ENCODE data around the gene ZNF490.
A peak's percentile ranks its signal among the peaks of the same experiment; 100 is the strongest.

ZNF490 gene

GRCh38 chr19:12617646-12618045 lies 7.0 kb upstream of the ZNF490 start:
- Histone ChIP-seq H3K9ac (ENCODE audit: low read length) (no peak overlapping the region), H3K36me3 (ENCODE audit: control insufficient read depth, insufficient read depth, low read length, severe bottlenecking) (peaks cover 28% of the 10 kb centered on the region), H3K4me1 (ENCODE audit: control insufficient read depth, insufficient read depth, low read length) (peaks cover 27% of the 10 kb centered on the region), H3K9me3 (ENCODE audit: control insufficient read depth, low read length) (no peaks in the 10 kb centered on the region), H3K4me3 (ENCODE audit: low read length) (no peak overlapping the region), H3K27me3 (replicated peaks; ENCODE audit: control insufficient read depth, insufficient read depth, low read length) (no peaks in the 10 kb centered on the region)
- no peak for DNase-seq (ENCODE audit: low read depth)

GRCh38 chr19:12611361-12611699 lies 717 bp upstream of the ZNF490 start:
- Histone ChIP-seq H3K27me3 (replicated peaks; ENCODE audit: control insufficient read depth, insufficient read depth, low read length) (no peaks in the 10 kb centered on the region), H3K36me3 (ENCODE audit: control insufficient read depth, insufficient read depth, low read length, severe bottlenecking) (peaks cover 32% of the 10 kb centered on the region), H3K4me3 (ENCODE audit: low read length) (peak overlapping the region; percentile 91), H3K9me3 (ENCODE audit: control insufficient read depth, low read length) (no peaks in the 10 kb centered on the region), H3K9ac (ENCODE audit: low read length) (peak overlapping the region; percentile 99), H3K4me1 (ENCODE audit: control insufficient read depth, insufficient read depth, low read length) (peaks cover 19% of the 10 kb centered on the region)
- DNase-seq (ENCODE audit: low read depth), result peak; percentile 95

GRCh38 chr19:12607631-12608030 lies 3.0 kb downstream of the ZNF490 start:
- no peak for DNase-seq (ENCODE audit: low read depth)
- no peaks in the 10 kb centered on the region for H3K27me3 ChIP-seq (replicated peaks; ENCODE audit: control insufficient read depth, insufficient read depth, low read length)
- H3K9me3 ChIP-seq (ENCODE audit: control insufficient read depth, low read length), result no peaks in the 10 kb centered on the region
- peaks cover 8% of the 10 kb centered on the region for H3K4me1 ChIP-seq (ENCODE audit: control insufficient read depth, insufficient read depth, low read length)
- H3K4me3 ChIP-seq (ENCODE audit: low read length), result no peak overlapping the region
- H3K9ac ChIP-seq (ENCODE audit: low read length), result no peak overlapping the region
- peaks cover 32% of the 10 kb centered on the region for H3K36me3 ChIP-seq (ENCODE audit: control insufficient read depth, insufficient read depth, low read length, severe bottlenecking)

- no peak overlapping the region for H3K4me3 ChIP-seq (ENCODE audit: low read length)
- H3K36me3 ChIP-seq (ENCODE audit: control insufficient read depth, insufficient read depth, low read length, severe bottlenecking), result peaks cover 36% of the 10 kb centered on the region
- DNase-seq (ENCODE audit: low read depth), result peak; percentile 12
- H3K4me1 ChIP-seq (ENCODE audit: control insufficient read depth, insufficient read depth, low read length), result peaks cover 8% of the 10 kb centered on the region
- H3K9ac ChIP-seq (ENCODE audit: low read length), result no peak overlapping the region
- no peaks in the 10 kb centered on the region for H3K9me3 ChIP-seq (ENCODE audit: control insufficient read depth, low read length)
- no peaks in the 10 kb centered on the region for H3K27me3 ChIP-seq (replicated peaks; ENCODE audit: control insufficient read depth, insufficient read depth, low read length)
Measured at GRCh38 chr19:12606796-12607195, 3.8 kb downstream of the ZNF490 start.

- Histone ChIP-seq H3K9me3 (ENCODE audit: control insufficient read depth, low read length) (no peaks in the 10 kb centered on the region), H3K4me3 (ENCODE audit: low read length) (no peak overlapping the region), H3K36me3 (ENCODE audit: control insufficient read depth, insufficient read depth, low read length, severe bottlenecking) (peaks cover 52% of the 10 kb centered on the region), H3K27me3 (replicated peaks; ENCODE audit: control insufficient read depth, insufficient read depth, low read length) (no peaks in the 10 kb centered on the region), H3K4me1 (ENCODE audit: control insufficient read depth, insufficient read depth, low read length) (no peaks in the 10 kb centered on the region), H3K9ac (ENCODE audit: low read length) (no peak overlapping the region)
- DNase-seq (ENCODE audit: low read depth), result no peak
Measured at GRCh38 chr19:12603714-12604113, 6.9 kb downstream of the ZNF490 start.

GRCh38 chr19:12597594-12597993 lies 13.0 kb downstream of the ZNF490 start:
- H3K36me3 ChIP-seq (ENCODE audit: control insufficient read depth, insufficient read depth, low read length, severe bottlenecking), result peaks cover 37% of the 10 kb centered on the region
- no peaks in the 10 kb centered on the region for H3K9me3 ChIP-seq (ENCODE audit: control insufficient read depth, low read length)
- no peak for DNase-seq (ENCODE audit: low read depth)
- H3K9ac ChIP-seq (ENCODE audit: low read length), result no peak overlapping the region
- H3K4me1 ChIP-seq (ENCODE audit: control insufficient read depth, insufficient read depth, low read length), result no peaks in the 10 kb centered on the region
- no peak overlapping the region for H3K4me3 ChIP-seq (ENCODE audit: low read length)
- no peaks in the 10 kb centered on the region for H3K27me3 ChIP-seq (replicated peaks; ENCODE audit: control insufficient read depth, insufficient read depth, low read length)

GRCh38 chr19:12596927-12597548 lies 13.6 kb downstream of the ZNF490 start:
- DNase-seq (ENCODE audit: low read depth), result no peak
- H3K9me3 ChIP-seq (ENCODE audit: control insufficient read depth, low read length), result no peaks in the 10 kb centered on the region
- no peak overlapping the region for H3K9ac ChIP-seq (ENCODE audit: low read length)
- H3K36me3 ChIP-seq (ENCODE audit: control insufficient read depth, insufficient read depth, low read length, severe bottlenecking), result peaks cover 33% of the 10 kb centered on the region
- no peaks in the 10 kb centered on the region for H3K4me1 ChIP-seq (ENCODE audit: control insufficient read depth, insufficient read depth, low read length)
- H3K27me3 ChIP-seq (replicated peaks; ENCODE audit: control insufficient read depth, insufficient read depth, low read length), result no peaks in the 10 kb centered on the region
- no peak overlapping the region for H3K4me3 ChIP-seq (ENCODE audit: low read length)

- Histone ChIP-seq H3K36me3 (ENCODE audit: control insufficient read depth, insufficient read depth, low read length, severe bottlenecking) (peaks cover 33% of the 10 kb centered on the region), H3K4me3 (ENCODE audit: low read length) (no peak overlapping the region), H3K27me3 (replicated peaks; ENCODE audit: control insufficient read depth, insufficient read depth, low read length) (no peaks in the 10 kb centered on the region), H3K4me1 (ENCODE audit: control insufficient read depth, insufficient read depth, low read length) (no peaks in the 10 kb centered on the region), H3K9me3 (ENCODE audit: control insufficient read depth, low read length) (no peaks in the 10 kb centered on the region), H3K9ac (ENCODE audit: low read length) (no peak overlapping the region)
- DNase-seq (ENCODE audit: low read depth), result no peak
Measured at GRCh38 chr19:12596485-12596884, 14.1 kb downstream of the ZNF490 start.

- Histone ChIP-seq H3K36me3 (ENCODE audit: control insufficient read depth, insufficient read depth, low read length, severe bottlenecking) (peaks cover 56% of the 10 kb centered on the region), H3K9me3 (ENCODE audit: control insufficient read depth, low read length) (peaks cover 43% of the 10 kb centered on the region), H3K4me3 (ENCODE audit: low read length) (peak overlapping the region; percentile 69), H3K9ac (ENCODE audit: low read length) (no peak overlapping the region), H3K27me3 (replicated peaks; ENCODE audit: control insufficient read depth, insufficient read depth, low read length) (no peaks in the 10 kb centered on the region), H3K4me1 (ENCODE audit: control insufficient read depth, insufficient read depth, low read length) (no peaks in the 10 kb centered on the region)
- no peak for DNase-seq (ENCODE audit: low read depth)
Measured at GRCh38 chr19:12581100-12581499, 29.5 kb downstream of the ZNF490 start.

GRCh38 chr19:12580180-12580694 lies 30.4 kb downstream of the ZNF490 start:
- no peaks in the 10 kb centered on the region for H3K4me1 ChIP-seq (ENCODE audit: control insufficient read depth, insufficient read depth, low read length)
- DNase-seq (ENCODE audit: low read depth), result peak; percentile 39

GRCh38 chr19:12578641-12579040 lies 32.0 kb downstream of the ZNF490 start:
- no peak overlapping the region for H3K9ac ChIP-seq (ENCODE audit: low read length)
- no peaks in the 10 kb centered on the region for H3K4me1 ChIP-seq (ENCODE audit: control insufficient read depth, insufficient read depth, low read length)
- peaks cover 56% of the 10 kb centered on the region for H3K36me3 ChIP-seq (ENCODE audit: control insufficient read depth, insufficient read depth, low read length, severe bottlenecking)
- H3K27me3 ChIP-seq (replicated peaks; ENCODE audit: control insufficient read depth, insufficient read depth, low read length), result no peaks in the 10 kb centered on the region
- H3K9me3 ChIP-seq (ENCODE audit: control insufficient read depth, low read length), result peaks cover 43% of the 10 kb centered on the region
- H3K4me3 ChIP-seq (ENCODE audit: low read length), result no peak overlapping the region
- no peak for DNase-seq (ENCODE audit: low read depth)

More at GRCh38 chr19:12580180-12580694, 30.4 kb downstream of the ZNF490 start:
- H3K9ac ChIP-seq (ENCODE audit: low read length), result no peak overlapping the region
- peaks cover 43% of the 10 kb centered on the region for H3K9me3 ChIP-seq (ENCODE audit: control insufficient read depth, low read length)
- peak overlapping the region; percentile 69 for H3K4me3 ChIP-seq (ENCODE audit: low read length)
- no peaks in the 10 kb centered on the region for H3K27me3 ChIP-seq (replicated peaks; ENCODE audit: control insufficient read depth, insufficient read depth, low read length)
- peaks cover 56% of the 10 kb centered on the region for H3K36me3 ChIP-seq (ENCODE audit: control insufficient read depth, insufficient read depth, low read length, severe bottlenecking)

- Histone ChIP-seq H3K36me3 (ENCODE audit: control insufficient read depth, insufficient read depth, low read length, severe bottlenecking) (peaks cover 20% of the 10 kb centered on the region), H3K27me3 (replicated peaks; ENCODE audit: control insufficient read depth, insufficient read depth, low read length) (no peaks in the 10 kb centered on the region), H3K9me3 (ENCODE audit: control insufficient read depth, low read length) (peaks cover 7% of the 10 kb centered on the region), H3K4me1 (ENCODE audit: control insufficient read depth, insufficient read depth, low read length) (no peaks in the 10 kb centered on the region), H3K9ac (ENCODE audit: low read length) (no peak overlapping the region), H3K4me3 (ENCODE audit: low read length) (no peak overlapping the region)
- no peak for DNase-seq (ENCODE audit: low read depth)
Measured at GRCh38 chr19:12574036-12574435, 36.6 kb downstream of the ZNF490 start.

Measured in adipocyte (in vitro differentiated cells).